Stimulated activated CD4-positive, alpha-beta T cell treated with anti-CD3 and anti-CD28 coated beads, Interleukin-15, amount 100 ng/mL, for 48 hours (primary cell): ENCODE measurements around the gene B4GALNT4.
"Not testable (repeated sequence)": the region's sequence is repeated elsewhere in the genome, so short reads cannot be mapped to it uniquely, and the experiment has no call there.

Experiments used
- DNase-seq, 2 donors: peaks; one replicate each; pipeline ENCODE4 v3.0.0-alpha.2; 2020; ENCODE audit warnings: low read depth in 2 of 2

The B4GALNT4 gene

GRCh38 chr11:358129-358800 lies 11.0 kb upstream of the B4GALNT4 start:
- no peak for DNase-seq

- DNase-seq, result peak in 1 of 2 donors; percentile 23
These were observed 10.1 kb upstream of the B4GALNT4 start for GRCh38 chr11:359181-359714.

DNA sequence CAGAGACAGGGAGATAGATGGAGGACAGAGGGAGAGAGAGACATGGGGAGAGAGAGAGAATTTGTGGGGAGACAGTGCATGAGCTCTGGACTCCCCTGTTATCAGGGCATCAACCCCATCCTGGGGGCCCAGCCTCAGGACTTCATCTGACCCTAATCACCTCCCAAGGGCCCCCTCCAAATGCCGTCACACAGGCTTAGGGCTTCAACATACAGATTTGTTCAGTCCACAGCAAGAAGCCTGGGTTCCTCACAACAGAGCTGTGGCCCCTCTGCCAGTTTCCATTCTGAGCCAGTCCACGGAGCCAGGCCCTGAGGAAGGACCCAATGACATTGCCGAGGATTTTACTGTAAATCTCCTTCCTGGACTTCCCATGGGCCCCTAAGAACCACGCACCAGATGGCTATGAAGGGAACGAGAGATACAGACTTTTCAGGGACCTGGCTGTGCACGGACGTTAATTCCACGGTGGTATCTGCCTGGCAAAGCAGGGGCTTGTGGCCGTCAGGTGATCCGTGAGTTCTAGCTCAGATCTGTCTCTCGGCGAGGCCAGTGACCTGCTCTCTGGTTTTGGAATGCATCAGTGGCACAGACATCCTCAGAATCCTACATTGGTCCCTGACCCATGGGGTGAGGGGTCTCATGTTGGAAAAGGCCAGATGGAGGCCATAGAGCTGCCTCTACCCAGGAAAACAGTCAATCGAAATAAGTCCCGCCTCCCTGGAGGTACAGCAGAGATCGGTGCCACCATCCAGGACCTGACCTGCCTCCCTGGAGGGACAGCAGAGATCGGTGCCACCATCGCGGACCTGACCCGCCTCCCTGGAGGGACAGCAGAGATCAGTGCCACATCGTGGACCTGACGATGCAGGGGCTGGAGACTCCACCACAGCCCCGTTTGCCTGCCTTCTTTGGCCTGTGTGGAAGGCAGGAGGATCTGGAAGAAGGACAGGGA lies 8.7 kb upstream of the B4GALNT4 start:
- no peak for DNase-seq

DNA sequence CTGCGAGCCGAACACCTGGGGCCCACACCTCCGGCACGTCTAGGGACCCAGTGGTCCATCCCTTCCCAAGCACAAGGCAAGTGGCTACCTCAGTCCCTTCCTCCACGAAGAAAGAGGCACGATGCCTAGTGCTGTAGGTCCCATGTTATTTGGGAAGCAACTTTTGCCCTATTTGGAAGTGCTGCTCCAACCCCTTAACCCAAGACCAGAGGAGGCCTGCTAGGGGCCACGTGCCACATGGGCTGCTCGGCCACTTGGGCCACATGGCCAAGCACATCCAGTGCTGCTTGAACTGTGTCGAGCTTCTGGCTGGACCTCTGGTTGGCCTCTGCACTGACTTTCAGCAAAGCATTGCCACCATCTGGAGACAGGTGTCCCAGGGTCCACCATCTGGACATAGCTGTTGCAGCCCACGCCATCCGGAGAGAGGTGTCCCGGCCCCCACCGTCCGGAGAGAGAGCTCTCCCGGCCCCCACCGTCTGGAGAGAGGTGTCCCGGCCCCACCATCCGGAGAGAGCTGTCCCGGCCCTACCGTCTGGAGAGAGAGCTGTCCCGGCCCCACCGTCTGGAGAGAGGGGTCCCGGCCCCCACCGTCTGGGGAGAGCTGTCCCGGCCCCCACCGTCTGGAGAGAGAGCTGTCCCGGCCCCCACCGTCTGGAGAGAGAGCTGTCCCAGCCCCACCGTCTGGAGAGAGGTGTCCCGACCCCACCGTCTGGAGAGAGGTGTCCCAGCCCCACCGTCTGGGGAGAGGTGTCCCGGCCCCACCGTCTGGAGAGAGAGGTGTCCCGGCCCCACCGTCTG lies 6.5 kb upstream of the B4GALNT4 start:
- no peak for DNase-seq

GRCh38 chr11:363443-363805 lies 5.9 kb upstream of the B4GALNT4 start:
- not testable (repeated sequence) for DNase-seq

DNA sequence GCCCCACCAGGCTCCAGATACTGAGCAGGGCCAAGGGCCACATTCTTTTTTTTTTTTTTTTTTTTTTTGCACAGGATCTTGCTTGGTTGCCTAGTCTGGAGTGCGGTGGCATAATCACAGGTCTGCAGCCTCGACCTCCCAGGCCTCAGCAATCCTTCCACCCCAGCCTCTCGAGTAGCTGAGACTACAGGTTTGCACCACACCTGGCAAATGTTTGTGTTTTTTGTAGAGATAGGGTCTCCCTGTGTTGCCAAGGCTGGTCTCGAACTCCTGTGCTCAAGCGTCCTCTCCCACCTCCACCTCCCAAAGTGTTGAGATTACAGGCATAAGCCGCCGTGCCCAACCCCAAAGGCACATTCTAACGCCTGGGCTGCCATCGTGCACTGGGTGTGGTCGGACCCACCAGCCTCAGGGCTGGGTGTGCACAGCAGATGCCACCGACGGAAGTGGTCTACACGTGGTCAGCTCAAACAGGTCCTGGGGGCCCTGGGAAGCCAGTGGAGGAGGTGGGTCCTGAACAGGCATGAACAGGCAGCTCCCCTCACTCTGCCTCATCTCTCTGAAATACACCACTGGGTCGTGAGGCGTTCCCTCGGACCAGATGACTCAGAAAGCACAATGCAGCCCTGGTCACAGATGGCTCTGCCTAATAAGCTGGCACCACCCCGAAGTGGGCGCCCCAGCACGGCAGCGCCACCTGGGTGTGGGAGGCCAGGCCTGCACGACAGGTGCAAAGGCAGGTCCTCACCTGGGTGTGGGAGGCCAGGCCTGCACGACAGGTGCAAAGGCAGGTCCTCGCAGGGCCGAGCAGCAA lies 5.1 kb upstream of the B4GALNT4 start:
- DNase-seq, result peak; percentile 28 to 30

DNA sequence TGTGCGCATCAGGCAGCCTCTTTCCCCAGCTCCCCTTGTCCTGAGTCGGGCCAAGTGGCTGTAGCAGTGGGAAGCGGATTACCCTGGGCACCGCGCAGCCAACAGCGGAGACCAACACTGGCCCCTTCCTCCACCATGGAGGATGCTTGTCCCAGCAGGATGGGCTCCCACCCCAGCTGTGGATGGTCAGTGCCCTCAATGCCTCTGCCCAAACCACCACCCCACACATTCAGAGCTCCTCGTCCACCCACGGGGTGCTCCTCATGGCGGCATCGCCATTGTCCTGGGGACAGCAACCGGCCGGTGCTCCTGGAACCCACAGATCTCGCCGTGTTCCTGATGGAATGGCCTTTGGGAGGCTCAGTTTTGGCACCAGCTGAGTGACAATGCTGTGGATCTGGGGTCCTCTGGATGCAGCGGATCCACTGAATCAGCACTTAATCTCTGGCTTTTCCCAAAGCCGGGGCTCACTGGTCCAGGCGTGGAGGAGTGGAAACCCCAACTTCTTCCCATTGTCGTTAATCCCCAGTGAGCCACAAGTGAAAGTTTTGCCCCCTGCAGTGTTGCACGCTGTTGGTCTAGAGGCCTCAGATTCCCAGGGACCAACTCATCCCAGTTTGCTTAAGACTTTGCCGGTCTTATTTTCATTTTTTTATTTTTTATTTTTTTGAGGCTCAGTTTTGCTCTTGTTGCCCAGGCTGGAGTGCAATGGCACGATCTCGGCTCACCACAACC lies 4.1 kb upstream of the B4GALNT4 start:
- no peak for DNase-seq

DNA sequence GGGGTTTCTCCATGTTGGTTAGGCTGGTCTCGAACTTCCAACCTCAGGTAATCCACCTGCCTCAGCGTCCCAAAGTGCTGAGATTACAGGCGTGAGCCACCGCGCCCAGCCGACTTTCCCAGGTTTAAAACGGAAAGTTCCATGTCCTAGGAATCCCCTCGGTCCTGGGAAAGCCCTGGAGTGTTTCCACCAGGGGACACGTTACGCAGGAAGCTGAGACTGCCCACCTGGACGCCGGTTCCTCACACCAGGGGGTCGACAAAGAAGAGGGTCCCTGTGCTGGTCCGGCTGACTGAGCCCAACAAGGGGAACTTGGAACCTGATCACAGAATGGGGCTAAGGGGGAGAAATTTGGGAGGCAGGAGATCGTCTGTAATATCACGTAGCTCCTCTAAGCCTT lies 3.5 kb upstream of the B4GALNT4 start:
- DNase-seq, result no peak

DNA sequence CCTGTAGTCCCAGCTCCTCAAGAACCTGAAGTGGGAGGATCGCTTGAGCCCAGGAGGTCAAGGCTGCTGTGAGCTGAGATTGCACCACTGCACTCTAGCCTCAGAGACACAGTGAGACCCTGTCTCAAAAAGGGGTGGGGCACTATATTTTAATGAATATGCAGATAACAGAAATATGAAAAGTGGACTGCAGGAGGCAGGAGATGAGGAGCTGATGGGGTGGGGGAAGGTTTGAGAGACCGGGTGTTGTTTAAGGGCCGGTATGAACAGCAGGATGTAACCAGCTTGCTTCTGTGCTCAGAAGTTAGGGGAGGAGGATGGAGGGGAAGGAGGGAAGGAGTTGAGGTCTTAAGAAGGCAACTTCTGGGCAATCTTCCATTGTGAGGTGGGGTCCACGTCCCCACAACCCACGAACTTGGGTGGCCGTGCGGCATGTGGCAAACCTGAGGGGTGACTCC lies 1.3 kb upstream of the B4GALNT4 start:
- no peak for DNase-seq

- DNase-seq, result no peak
These were observed 624 bp upstream of the B4GALNT4 start for GRCh38 chr11:368414-369335.

DNA sequence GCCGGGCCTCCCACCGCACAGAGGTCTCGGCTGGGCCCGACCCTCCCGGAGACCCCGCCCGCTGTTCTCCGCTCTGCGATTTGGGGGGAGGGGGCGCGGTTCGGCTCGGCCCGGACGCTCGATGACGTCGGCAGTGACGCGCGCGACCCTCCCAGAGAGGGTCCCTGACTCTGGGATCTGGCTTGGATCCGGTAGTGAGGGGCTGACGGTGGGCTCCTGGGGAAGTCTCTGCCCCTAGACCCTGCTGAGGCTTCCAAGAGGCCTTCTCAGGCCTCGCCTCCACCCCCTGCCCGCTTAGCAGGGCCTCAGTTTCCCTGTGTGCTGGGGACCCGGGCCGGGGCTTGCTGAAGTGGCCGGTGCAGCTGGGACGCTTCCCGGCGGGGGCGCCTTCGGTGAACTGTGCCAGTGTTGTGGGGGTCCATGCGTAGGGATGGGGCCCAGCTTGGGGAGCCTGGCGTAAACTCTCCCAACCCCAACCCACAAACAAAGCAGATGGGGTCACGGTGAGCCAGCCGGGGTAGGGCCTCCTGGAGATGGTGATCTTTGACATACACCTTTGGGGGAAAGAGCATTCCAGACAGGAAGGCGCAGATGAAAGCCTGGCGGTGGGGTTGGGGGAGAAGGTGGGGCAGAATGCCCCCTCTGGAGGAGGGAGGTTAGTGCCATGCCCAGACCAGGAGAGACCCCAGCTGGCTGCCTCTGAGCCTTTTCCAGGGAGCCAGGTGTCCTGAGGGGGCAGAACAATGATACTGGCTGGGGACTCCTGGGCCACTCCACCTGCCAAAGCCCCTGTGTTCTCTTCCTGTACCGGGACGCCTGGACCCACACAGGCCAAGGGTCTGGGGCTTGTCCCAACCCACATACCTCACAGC lies 1.0 kb downstream of the B4GALNT4 start:
- DNase-seq, result no peak

DNA sequence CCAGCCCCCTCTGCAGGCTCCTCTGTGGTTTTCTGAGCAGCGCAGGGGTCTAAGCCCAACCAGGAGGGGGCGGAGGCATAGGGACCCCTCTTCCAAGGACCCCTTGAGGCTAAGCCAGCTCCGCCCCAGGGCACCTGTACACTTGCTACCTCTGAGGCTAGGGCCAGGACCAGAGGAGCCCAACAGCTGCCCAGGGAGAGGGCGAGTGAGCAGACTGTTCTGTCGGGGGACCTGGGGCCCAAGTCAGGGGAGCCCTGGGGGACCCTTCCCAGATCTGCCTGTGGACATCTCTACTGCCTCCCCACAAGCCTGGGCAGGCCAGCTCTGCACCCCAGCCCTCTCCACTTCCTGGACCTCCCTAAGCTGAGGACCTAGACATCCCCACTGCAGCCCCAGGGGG lies 1.8 kb downstream of the B4GALNT4 start:
- no peak for DNase-seq

DNA sequence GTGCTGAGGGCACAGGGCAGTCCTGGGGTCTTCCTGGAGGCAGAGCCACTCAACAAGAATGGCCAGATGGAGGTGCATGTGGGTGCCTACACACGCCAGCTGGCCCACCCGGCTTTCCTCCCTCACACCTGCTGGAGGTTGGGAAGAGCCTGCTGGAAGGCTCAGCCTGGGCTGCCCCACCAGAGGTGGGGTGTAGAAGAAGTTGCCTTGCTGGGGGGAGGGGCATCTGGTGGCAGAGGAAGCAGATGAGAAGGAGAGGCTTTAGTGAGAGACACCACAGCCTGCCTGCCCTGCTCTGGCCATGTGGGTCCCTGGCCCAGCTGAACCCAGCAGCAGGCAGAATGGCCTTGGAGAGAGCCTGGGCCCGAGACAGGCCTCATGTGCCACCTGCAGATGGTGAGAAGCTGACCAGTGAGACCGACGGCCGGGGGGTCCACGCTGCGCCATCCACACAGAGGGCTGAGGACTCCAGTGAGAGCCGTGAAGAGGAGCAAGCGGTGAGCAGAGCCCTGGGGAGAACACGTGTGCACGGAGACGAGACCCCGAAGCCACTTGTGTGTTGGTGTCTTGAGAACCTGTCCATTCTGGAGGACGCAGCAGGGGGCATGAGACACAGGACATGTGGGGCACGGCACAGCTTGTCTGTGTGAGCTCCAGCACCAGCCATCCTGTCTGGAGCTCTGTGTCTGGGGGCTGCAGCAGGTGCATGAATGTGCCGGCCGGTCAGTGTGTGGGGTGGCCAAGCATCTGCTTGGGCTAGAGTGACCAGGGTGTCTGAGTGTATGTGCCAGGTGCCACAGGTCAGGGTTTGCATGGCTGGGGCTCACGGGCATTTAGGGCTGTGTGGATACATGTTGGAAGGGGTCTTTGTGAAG lies 2.7 kb downstream of the B4GALNT4 start:
- DNase-seq, result no peak

- no peak for DNase-seq
These were observed 3.8 kb downstream of the B4GALNT4 start for GRCh38 chr11:372809-373715.

GRCh38 chr11:373716-374551 lies 4.6 kb downstream of the B4GALNT4 start:
- no peak for DNase-seq
